ENCODE results near the gene CLNK.

CLNK gene

GRCh38 chr4:10608501-10609219, 75.9 kb downstream of the CLNK start:
- no peak for DNase-seq (ENCODE audit: low read depth in 3 of 3)

GRCh38 chr4:10607206-10607605, 77.4 kb downstream of the CLNK start:
- DNase-seq (ENCODE audit: low read depth in 3 of 3) = no peak

GRCh38 chr4:10606483-10607155, 77.9 kb downstream of the CLNK start:
- no peak for DNase-seq (ENCODE audit: low read depth in 3 of 3)

- no peak for DNase-seq (ENCODE audit: low read depth in 3 of 3)
These were observed 78.7 kb downstream of the CLNK start for GRCh38 chr4:10605746-10606482.

GRCh38 chr4:10605031-10605430, 79.5 kb downstream of the CLNK start:
- DNase-seq (ENCODE audit: low read depth in 3 of 3) = no peak

- DNase-seq (ENCODE audit: low read depth in 3 of 3) = no peak
These were observed 85.0 kb downstream of the CLNK start for GRCh38 chr4:10599574-10599973.

- no peak for DNase-seq (ENCODE audit: low read depth in 3 of 3)
These were observed 85.7 kb downstream of the CLNK start for GRCh38 chr4:10598829-10599228.

- no peak for DNase-seq (ENCODE audit: low read depth in 3 of 3)
These were observed 87.8 kb downstream of the CLNK start for GRCh38 chr4:10596586-10597290.

GRCh38 chr4:10593130-10593529, 91.4 kb downstream of the CLNK start:
- DNase-seq (ENCODE audit: low read depth in 3 of 3) = no peak

GRCh38 chr4:10590896-10591295, 93.7 kb downstream of the CLNK start:
- DNase-seq (ENCODE audit: low read depth in 3 of 3) = no peak

GRCh38 chr4:10589799-10590198, 94.8 kb downstream of the CLNK start:
- no peak for DNase-seq (ENCODE audit: low read depth in 3 of 3)

- DNase-seq (ENCODE audit: low read depth in 3 of 3) = no peak
These were observed 95.2 kb downstream of the CLNK start for GRCh38 chr4:10589321-10589720.

GRCh38 chr4:10587697-10588096, 96.9 kb downstream of the CLNK start:
- no peak for DNase-seq (ENCODE audit: low read depth in 3 of 3)

GRCh38 chr4:10587296-10587695, 97.3 kb downstream of the CLNK start:
- no peak for DNase-seq (ENCODE audit: low read depth in 3 of 3)

- DNase-seq (ENCODE audit: low read depth in 3 of 3) = no peak
These were observed 100.5 kb downstream of the CLNK start for GRCh38 chr4:10584042-10584441.

GRCh38 chr4:10582951-10583350, 101.6 kb downstream of the CLNK start:
- DNase-seq (ENCODE audit: low read depth in 3 of 3) = no peak

- no peak for DNase-seq (ENCODE audit: low read depth in 3 of 3)
These were observed 102.4 kb downstream of the CLNK start for GRCh38 chr4:10582059-10582686.

- no peak for DNase-seq (ENCODE audit: low read depth in 3 of 3)
These were observed 103.5 kb downstream of the CLNK start for GRCh38 chr4:10581022-10581421.

GRCh38 chr4:10579648-10580047, 104.9 kb downstream of the CLNK start:
- no peak for DNase-seq (ENCODE audit: low read depth in 3 of 3)

GRCh38 chr4:10577508-10578426, 106.8 kb downstream of the CLNK start:
- DNase-seq (ENCODE audit: low read depth in 3 of 3) = no peak

- DNase-seq (ENCODE audit: low read depth in 3 of 3) = no peak
These were observed 107.5 kb downstream of the CLNK start for GRCh38 chr4:10577018-10577417.

Measured in stimulated activated CD4-positive, alpha-beta T cell treated with anti-CD3 and anti-CD28 coated beads, TNF-alpha, amount 100 ng/mL, for 48 hours (primary cell).